Measurements from ENCODE around the gene RYR3.

- TF ChIP-seq CTCF (tag by site-specific recombination; IDR thresholded peaks at IDR 0.05) (no peak), SETDB1 (IDR thresholded peaks at IDR 0.05; ENCODE audit: insufficient read length, low read length) (no peak), PATZ1 (tag by site-specific recombination; IDR thresholded peaks at IDR 0.05) (no peak)
These were observed 69.6 kb downstream of the RYR3 start for GRCh38 chr15:33380406-33380805.

Measured in HEK293 (cell line).